ENCODE data around the gene CERS2. TPM values are rescaled to one million over a fixed set of nuclear protein-coding genes. Genes with fewer than 3 reads are reported as not detected.

Gene CERS2
- total and polyA plus RNA-seq, 2 of the 13 experiments (the other 11 are each of a cell fraction or from before 2014, with no cell fraction given), result 269 to 298 TPM

DNA sequence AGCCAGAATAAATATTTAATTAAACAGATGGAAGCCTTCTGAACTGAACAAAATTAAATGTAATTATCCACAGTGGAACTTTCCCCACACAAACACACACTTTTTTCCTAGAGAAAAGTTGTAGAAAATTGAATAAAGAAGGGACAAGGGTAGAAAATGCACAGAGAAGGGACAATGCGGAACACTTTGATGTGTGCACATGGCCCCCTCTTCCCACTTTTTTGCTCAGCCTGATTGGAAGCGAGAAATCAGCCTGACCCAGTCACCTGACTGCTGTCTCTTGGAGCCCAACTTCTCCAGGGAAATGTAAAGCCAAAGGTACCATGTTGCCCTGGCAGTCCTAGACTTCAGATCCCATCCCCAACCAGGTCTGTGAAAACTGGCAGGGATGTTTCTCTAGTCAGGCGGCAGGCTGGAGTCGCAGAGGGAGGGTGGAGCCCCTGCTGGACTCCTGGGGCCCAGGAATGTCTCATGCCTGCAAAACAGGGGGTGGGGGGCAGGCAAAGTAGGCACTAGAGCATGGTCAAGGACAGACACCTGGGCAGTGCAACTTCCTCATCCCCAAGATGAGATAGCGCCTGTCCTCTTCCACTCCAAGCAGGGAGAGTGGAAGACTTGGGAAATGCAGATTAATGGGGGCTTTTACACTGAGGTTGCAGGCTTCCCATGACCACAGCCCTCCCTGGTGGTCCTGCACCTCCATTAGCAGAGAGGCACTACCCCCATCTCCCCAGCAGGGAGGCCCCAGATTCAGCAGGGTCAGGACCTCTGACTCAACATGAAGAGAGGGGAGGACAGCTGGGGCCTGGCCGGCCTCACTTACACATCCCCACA, 2.8 kb downstream of the CERS2 start (continued):
- TF ChIP-seq GMEB1 (CRISPR knock-in tag; IDR thresholded peaks at IDR 0.05; ENCODE audit: borderline replicate concordance) (no peak; the same call in 1 of the 2 replicates), GLI4 (CRISPR knock-in tag; IDR thresholded peaks at IDR 0.05; ENCODE audit: borderline replicate concordance) (no peak), MATR3 (CRISPR knock-in tag; IDR thresholded peaks at IDR 0.05) (no peak), KLF12 (CRISPR knock-in tag; IDR thresholded peaks at IDR 0.05; ENCODE audit: borderline replicate concordance) (no peak), ZNF354B (CRISPR knock-in tag; IDR thresholded peaks at IDR 0.05) (no peak), ZNF792 (CRISPR knock-in tag; IDR thresholded peaks at IDR 0.05) (peak; percentile 62; the same call in 1 of the 2 replicates), ZNF644 (CRISPR knock-in tag; IDR thresholded peaks at IDR 0.05; ENCODE audit: low read depth) (peak; percentile 65; the same call in 1 of the 2 replicates), ZNF580 (CRISPR knock-in tag; IDR thresholded peaks at IDR 0.05; ENCODE audit: borderline replicate concordance, low read depth) (no peak), MTA1 (CRISPR knock-in tag; IDR thresholded peaks at IDR 0.05; ENCODE audit: borderline replicate concordance) (peak; percentile 56; the same call in 1 of the 2 replicates), SIX1 (CRISPR knock-in tag; IDR thresholded peaks at IDR 0.05; ENCODE audit: borderline replicate concordance) (no peak), NCOR1 (IDR thresholded peaks at IDR 0.05; ENCODE audit: borderline replicate concordance, low read length) (peak; percentile 93), HMG20B (CRISPR knock-in tag; conservative IDR thresholded peaks at IDR 0.05) (no peak), ZNF333 (CRISPR knock-in tag; IDR thresholded peaks at IDR 0.05; ENCODE audit: borderline replicate concordance) (no peak), RFX1 (IDR thresholded peaks at IDR 0.05) (no peak), ZNF503 (CRISPR knock-in tag; IDR thresholded peaks at IDR 0.05) (no peak), EHMT2 (IDR thresholded peaks at IDR 0.05; ENCODE audit: borderline replicate concordance, low read depth, low read length) (peak; percentile 54; the same call in 1 of the 2 replicates)
- TF ChIP-seq, protein P1, sequence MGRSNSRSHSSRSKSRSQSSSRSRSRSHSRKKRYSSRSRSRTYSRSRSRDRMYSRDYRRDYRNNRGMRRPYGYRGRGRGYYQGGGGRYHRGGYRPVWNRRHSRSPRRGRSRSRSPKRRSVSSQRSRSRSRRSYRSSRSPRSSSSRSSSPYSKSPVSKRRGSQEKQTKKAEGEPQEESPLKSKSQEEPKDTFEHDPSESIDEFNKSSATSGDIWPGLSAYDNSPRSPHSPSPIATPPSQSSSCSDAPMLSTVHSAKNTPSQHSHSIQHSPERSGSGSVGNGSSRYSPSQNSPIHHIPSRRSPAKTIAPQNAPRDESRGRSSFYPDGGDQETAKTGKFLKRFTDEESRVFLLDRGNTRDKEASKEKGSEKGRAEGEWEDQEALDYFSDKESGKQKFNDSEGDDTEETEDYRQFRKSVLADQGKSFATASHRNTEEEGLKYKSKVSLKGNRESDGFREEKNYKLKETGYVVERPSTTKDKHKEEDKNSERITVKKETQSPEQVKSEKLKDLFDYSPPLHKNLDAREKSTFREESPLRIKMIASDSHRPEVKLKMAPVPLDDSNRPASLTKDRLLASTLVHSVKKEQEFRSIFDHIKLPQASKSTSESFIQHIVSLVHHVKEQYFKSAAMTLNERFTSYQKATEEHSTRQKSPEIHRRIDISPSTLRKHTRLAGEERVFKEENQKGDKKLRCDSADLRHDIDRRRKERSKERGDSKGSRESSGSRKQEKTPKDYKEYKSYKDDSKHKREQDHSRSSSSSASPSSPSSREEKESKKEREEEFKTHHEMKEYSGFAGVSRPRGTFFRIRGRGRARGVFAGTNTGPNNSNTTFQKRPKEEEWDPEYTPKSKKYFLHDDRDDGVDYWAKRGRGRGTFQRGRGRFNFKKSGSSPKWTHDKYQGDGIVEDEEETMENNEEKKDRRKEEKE (IDR thresholded peaks at IDR 0.05), result no peak
- TF ChIP-seq, protein P2, sequence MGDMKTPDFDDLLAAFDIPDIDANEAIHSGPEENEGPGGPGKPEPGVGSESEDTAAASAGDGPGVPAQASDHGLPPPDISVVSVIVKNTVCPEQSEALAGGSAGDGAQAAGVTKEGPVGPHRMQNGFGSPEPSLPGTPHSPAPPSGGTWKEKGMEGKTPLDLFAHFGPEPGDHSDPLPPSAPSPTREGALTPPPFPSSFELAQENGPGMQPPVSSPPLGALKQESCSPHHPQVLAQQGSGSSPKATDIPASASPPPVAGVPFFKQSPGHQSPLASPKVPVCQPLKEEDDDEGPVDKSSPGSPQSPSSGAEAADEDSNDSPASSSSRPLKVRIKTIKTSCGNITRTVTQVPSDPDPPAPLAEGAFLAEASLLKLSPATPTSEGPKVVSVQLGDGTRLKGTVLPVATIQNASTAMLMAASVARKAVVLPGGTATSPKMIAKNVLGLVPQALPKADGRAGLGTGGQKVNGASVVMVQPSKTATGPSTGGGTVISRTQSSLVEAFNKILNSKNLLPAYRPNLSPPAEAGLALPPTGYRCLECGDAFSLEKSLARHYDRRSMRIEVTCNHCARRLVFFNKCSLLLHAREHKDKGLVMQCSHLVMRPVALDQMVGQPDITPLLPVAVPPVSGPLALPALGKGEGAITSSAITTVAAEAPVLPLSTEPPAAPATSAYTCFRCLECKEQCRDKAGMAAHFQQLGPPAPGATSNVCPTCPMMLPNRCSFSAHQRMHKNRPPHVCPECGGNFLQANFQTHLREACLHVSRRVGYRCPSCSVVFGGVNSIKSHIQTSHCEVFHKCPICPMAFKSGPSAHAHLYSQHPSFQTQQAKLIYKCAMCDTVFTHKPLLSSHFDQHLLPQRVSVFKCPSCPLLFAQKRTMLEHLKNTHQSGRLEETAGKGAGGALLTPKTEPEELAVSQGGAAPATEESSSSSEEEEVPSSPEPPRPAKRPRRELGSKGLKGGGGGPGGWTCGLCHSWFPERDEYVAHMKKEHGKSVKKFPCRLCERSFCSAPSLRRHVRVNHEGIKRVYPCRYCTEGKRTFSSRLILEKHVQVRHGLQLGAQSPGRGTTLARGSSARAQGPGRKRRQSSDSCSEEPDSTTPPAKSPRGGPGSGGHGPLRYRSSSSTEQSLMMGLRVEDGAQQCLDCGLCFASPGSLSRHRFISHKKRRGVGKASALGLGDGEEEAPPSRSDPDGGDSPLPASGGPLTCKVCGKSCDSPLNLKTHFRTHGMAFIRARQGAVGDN (CRISPR knock-in tag; IDR thresholded peaks at IDR 0.05), result peak; percentile 81
